Immature natural killer cell (primary cell): ENCODE results near the gene DGCR2. TPM values are rescaled to one million over a fixed set of nuclear protein-coding genes. Genes with fewer than 3 reads are reported as not detected.

ENCODE experiments used
- DNase-seq, 3 donors: peaks; one replicate each; pipeline ENCODE4 v3.0.0; 2022; ENCODE audit warnings: mixed read lengths in 1 of 3
- H3K27ac Mint-ChIP-seq, 6 donors: one replicate each; pipeline ENCODE4 v1.8.0; 2020; ENCODE audit warnings: mixed read lengths in 6 of 6, mild to moderate bottlenecking in 5 of 6, inconsistent platforms in 4 of 6, moderate library complexity in 3 of 6
- H3K27me3 Mint-ChIP-seq, 3 donors: one replicate each; pipeline ENCODE4 v1.8.0; 2020 to 2021; ENCODE audit warnings: low read depth in 3 of 3, mild to moderate bottlenecking in 3 of 3, mixed read lengths in 3 of 3, moderate library complexity in 3 of 3, inconsistent platforms in 1 of 3
- H3K36me3 Mint-ChIP-seq, 3 donors: one replicate each; pipeline ENCODE4 v1.8.0; 2020; ENCODE audit warnings: mixed read lengths in 3 of 3, inconsistent platforms in 2 of 3, mild to moderate bottlenecking in 2 of 3
- H3K4me1 Mint-ChIP-seq, 2 donors: one replicate each; pipeline ENCODE4 v1.8.0; 2020; ENCODE audit warnings: inconsistent platforms in 2 of 2, mild to moderate bottlenecking in 2 of 2, mixed read lengths in 2 of 2, moderate library complexity in 1 of 2
- H3K4me3 Mint-ChIP-seq, 5 donors: one replicate each; pipeline ENCODE4 v1.8.0; 2020; ENCODE audit warnings: mild to moderate bottlenecking in 5 of 5, mixed read lengths in 5 of 5, inconsistent platforms in 3 of 5, moderate library complexity in 3 of 5
- H3K9me3 Mint-ChIP-seq, 6 donors: one replicate each; pipeline ENCODE4 v1.8.0; 2020; ENCODE audit warnings: mild to moderate bottlenecking in 6 of 6, mixed read lengths in 6 of 6, inconsistent platforms in 4 of 6, moderate library complexity in 3 of 6
- polyA plus RNA-seq, 3 donors: library from polyadenylated mRNA; unstranded; fragments of 300-500 nt; fragmentation: Illumina TruSeq; gene quantifications; one replicate each; pipeline ENCODE4 v1.2.3, GENCODE V29; 2021

Gene DGCR2
- polyA plus RNA-seq, 3 donors from 2014 or later: 19.4 to 51.7 (median 31.6) TPM

GRCh38 chr22:19046287-19046686, 75.9 kb downstream of the DGCR2 start:
- Mint-ChIP-seq H3K27me3 (peaks cover 0 to 4% (median 0%) of the 10 kb centered on the region in 3 donors), H3K27ac (no peak overlapping the region), H3K9me3 (no peaks in the 10 kb centered on the region)

DNA sequence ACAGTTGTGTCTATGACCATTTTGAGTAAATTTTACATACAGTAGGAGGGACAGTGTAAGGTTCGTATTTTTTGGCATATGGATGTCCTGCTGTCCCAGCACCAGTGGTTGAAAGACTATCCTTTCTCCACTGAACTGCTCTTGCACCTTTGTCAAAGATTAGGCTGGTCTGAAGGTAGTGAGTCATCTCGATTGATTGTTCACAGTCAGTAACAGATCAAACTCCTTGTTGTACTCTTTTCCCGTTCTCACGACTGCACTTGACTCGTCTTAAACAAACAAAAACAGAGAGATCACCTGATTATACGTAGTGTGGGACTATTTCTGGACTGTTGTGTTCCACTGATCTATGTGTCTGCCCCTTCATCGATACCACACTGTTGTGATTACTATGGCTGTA, 77.1 kb downstream of the DGCR2 start:
- Mint-ChIP-seq H3K36me3 (peaks cover 15 to 39% (median 22%) of the 10 kb centered on the region in 3 donors), H3K27me3 (peaks cover 0 to 4% (median 0%) of the 10 kb centered on the region in 3 donors)

More at GRCh38 chr22:19046287-19046686, 75.9 kb downstream of the DGCR2 start:
- H3K36me3 Mint-ChIP-seq: peaks cover 16 to 40% (median 22%) of the 10 kb centered on the region in 3 donors
- no peak overlapping the region for H3K4me3 Mint-ChIP-seq
- DNase-seq: no peak
- peaks cover 0 to under 1% of the 10 kb centered on the region in 2 donors for H3K4me1 Mint-ChIP-seq

DNA sequence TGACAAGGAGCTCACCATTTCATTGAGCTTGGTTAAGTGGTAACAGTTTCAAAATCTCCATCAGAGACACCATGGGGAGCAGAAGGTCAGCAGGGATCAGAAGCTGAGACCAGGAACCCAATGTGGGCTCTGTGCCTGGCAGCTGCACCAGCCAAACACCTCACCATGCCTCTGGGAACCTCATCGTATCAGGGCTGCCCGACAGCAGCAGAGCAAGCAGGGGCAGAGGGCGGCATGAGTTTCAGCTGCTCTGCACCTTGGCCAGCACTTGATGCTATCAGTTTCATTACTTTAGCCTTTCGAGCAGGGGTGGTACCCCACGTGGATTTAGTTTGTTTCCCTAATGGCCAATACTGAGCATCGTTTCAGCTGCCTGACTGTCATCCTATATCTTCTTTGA, 77.8 kb downstream of the DGCR2 start:
- Mint-ChIP-seq H3K4me3 (no peak overlapping the region), H3K36me3 (peaks cover 10 to 34% (median 17%) of the 10 kb centered on the region in 3 donors), H3K9me3 (no peaks in the 10 kb centered on the region), H3K4me1 (no peaks in the 10 kb centered on the region), H3K27me3 (peaks cover 0 to 4% (median 0%) of the 10 kb centered on the region in 3 donors), H3K27ac (peak overlapping the region in 1 of 6 donors; percentile 14)
- no peak for DNase-seq

More for the DNA sequence above, 77.1 kb downstream of the DGCR2 start:
- H3K27ac Mint-ChIP-seq: no peak overlapping the region
- no peaks in the 10 kb centered on the region for H3K4me1 Mint-ChIP-seq
- no peaks in the 10 kb centered on the region for H3K9me3 Mint-ChIP-seq
- no peak overlapping the region for H3K4me3 Mint-ChIP-seq
- no peak for DNase-seq

DNA sequence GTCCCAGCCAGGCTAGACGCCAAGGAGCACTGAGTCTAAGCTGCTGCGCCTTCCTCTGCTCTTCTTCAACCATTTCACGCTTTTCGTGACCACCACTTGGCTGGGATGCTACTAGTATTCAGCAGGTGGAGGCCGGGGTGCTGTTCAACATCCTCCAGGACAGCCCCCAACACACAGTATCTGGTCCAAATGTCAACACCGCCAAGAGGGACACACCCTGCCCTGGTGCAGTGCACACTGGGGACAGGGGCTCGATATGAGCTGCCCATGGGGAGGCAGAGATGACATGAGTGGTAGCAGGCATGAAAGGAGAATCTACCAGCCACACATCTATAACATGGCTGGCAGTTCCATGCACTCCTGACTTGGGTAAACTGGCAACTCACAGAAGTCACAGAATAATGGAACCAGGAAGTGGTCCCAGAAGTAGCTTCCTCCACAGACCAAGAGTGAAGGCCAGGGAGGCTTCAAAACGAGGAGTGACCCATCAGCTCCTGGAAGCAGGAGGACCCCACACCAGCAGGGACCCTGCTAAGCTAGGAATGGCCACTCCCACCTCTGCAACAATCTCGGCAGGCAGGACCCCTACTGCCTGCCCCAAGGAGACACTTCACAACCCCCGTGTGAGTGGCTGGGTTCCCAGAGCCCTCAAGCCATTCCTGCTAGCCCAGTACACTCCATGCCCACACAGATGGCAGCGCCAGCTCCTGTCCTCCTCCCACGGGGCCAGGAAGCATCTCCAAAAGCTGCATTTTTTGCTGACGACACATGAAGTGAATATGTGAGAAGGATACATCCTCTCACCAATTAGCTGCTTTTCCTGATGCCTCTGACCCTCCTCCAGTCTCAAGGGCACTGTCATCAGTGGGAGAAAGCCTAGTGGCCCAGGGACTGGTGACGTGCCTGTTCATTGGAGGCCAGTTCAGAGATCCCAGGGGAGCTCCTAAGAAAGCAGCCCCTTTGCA, 78.8 kb downstream of the DGCR2 start:
- Mint-ChIP-seq H3K4me1 (no peaks in the 10 kb centered on the region), H3K4me3 (no peak overlapping the region), H3K27ac (peak overlapping the region in 1 of 6 donors; percentile 45), H3K27me3 (peaks cover 0 to 4% (median 0%) of the 10 kb centered on the region in 3 donors), H3K9me3 (no peaks in the 10 kb centered on the region), H3K36me3 (peaks cover 10 to 27% (median 17%) of the 10 kb centered on the region in 3 donors)
- no peak for DNase-seq

DNA sequence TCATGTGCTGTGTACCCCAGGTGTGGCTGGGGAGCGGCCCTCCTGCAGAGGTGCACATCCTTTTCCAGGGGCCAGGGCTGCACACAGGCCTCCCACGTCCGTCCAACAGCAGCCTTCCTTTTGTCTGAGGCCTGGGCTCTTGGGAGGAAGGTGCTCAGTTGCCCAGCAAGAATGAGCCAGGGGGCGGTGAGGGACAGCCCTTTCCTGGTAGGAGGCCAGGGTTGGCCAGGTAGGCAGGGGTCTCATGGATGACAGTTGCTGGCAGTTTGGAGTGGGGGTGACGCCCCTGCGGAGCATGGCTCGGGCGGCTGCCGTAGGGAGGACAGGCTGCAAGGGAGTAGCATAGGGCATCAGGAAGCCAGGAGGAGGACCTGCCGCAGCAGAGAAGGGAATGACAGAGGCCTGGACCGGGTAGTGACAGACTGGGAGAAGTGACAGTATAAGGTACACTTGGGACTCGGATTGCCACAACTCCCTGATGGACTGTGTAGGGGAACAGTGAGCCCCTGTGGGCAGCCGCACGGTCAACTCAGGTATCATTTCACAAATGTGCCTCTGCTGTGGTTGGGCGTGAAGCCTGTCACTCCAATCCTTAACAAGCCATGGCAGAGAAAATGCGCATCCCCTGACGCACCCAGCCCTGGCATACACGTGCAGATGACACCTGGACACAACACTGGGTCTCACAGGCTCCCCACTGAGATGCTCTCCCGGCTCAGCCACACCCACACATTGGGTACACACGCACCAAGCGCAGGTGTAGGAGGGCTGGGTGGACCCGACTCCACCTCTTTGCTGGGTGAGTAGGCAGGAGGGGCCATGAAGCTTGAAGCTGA, 79.7 kb downstream of the DGCR2 start:
- Mint-ChIP-seq H3K27ac (no peak overlapping the region), H3K27me3 (peaks cover 0 to 4% (median 0%) of the 10 kb centered on the region in 3 donors), H3K4me1 (no peaks in the 10 kb centered on the region), H3K9me3 (no peaks in the 10 kb centered on the region), H3K4me3 (no peak overlapping the region), H3K36me3 (peaks cover 6 to 24% (median 15%) of the 10 kb centered on the region in 3 donors)
- DNase-seq: no peak

GRCh38 chr22:19041704-19042074, 80.5 kb downstream of the DGCR2 start:
- DNase-seq: no peak
- H3K4me1 Mint-ChIP-seq: no peaks in the 10 kb centered on the region
- no peaks in the 10 kb centered on the region for H3K9me3 Mint-ChIP-seq
- H3K36me3 Mint-ChIP-seq: peaks cover 5 to 24% (median 13%) of the 10 kb centered on the region in 3 donors
- peaks cover 0 to 4% (median 0%) of the 10 kb centered on the region in 3 donors for H3K27me3 Mint-ChIP-seq
- no peak overlapping the region for H3K4me3 Mint-ChIP-seq
- peak overlapping the region in 1 of 6 donors; percentile 59 for H3K27ac Mint-ChIP-seq

DNA sequence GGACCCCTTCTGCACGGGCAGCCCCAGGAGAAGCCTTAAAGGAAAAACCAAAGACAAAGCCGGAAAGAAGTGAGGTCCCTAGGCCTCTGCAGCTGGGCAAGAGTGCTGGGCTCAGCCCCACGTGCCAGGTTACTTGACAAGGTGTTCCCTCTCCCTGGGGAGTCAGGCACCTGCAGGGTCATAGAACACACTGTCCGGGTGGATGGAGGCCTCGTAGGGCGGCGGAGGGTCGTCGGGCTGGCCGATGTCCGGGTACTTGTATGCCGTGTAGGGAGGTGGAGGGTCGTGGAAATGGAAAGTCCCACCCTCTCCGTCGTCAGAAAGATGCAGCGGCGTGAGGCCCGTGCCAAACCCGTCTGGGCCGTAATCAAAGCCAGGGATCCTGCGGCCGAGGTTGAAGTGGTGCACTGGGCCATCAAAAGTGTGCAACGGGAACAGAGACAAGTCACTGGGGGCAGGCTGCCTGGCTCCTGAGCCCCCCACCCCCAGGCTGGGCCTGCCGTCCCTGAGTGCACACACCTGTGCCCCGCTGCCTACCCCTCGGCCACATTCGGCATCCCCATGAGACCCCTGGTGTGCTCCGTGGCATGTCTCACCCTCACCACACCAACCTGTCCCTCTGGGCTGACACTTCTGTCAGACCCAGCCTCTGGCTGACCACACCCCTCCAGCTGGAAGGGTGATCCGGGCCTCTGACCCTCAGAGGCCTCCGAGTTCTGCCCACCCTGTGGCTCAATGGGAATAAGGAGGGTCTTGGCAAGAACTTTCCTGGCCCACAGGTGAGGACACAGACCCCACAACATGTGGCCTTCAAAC, 81.1 kb downstream of the DGCR2 start:
- H3K4me1 Mint-ChIP-seq: no peaks in the 10 kb centered on the region

GRCh38 chr22:19040391-19040861, 81.8 kb downstream of the DGCR2 start:
- H3K4me3 Mint-ChIP-seq: no peak overlapping the region
- DNase-seq: no peak
- H3K36me3 Mint-ChIP-seq: peaks cover 5 to 17% (median 10%) of the 10 kb centered on the region in 3 donors
- no peaks in the 10 kb centered on the region for H3K4me1 Mint-ChIP-seq
- H3K27ac Mint-ChIP-seq: no peak overlapping the region
- no peaks in the 10 kb centered on the region for H3K9me3 Mint-ChIP-seq
- peaks cover 0 to 9% (median 0%) of the 10 kb centered on the region in 3 donors for H3K27me3 Mint-ChIP-seq

More for the DNA sequence above, 81.1 kb downstream of the DGCR2 start:
- H3K27me3 Mint-ChIP-seq: peaks cover 0 to 5% (median 0%) of the 10 kb centered on the region in 3 donors
- DNase-seq: no peak
- no peak overlapping the region for H3K27ac Mint-ChIP-seq
- H3K9me3 Mint-ChIP-seq: no peaks in the 10 kb centered on the region
- H3K4me3 Mint-ChIP-seq: no peak overlapping the region
- peaks cover 5 to 21% (median 10%) of the 10 kb centered on the region in 3 donors for H3K36me3 Mint-ChIP-seq

- DNase-seq: no peak
- Mint-ChIP-seq H3K27me3 (peaks cover 0 to 9% (median 0%) of the 10 kb centered on the region in 3 donors), H3K4me1 (no peaks in the 10 kb centered on the region), H3K27ac (no peak overlapping the region), H3K9me3 (no peaks in the 10 kb centered on the region), H3K36me3 (peaks cover 0 to 12% (median 4%) of the 10 kb centered on the region in 3 donors), H3K4me3 (no peak overlapping the region)
Observed at GRCh38 chr22:19039796-19040280, 82.4 kb downstream of the DGCR2 start.

DNA sequence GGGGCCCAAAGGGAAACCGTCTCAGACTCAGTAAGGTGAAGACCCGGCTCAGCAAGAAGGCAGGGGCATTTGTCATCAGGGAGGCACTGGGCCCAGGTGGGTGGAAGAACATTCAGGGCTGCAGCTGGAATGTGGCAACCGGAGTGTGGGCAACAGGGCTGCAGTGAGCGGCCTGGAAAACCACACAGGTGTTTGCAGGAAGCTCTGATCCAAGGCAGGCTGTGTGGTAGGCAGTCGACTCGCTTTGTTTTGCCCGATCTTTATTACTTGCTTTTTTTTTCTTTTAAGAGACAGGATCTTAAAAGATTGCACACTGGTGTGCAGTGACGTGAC, 82.8 kb downstream of the DGCR2 start:
- H3K36me3 Mint-ChIP-seq: peaks cover 0 to 12% (median 0%) of the 10 kb centered on the region in 3 donors

DNA sequence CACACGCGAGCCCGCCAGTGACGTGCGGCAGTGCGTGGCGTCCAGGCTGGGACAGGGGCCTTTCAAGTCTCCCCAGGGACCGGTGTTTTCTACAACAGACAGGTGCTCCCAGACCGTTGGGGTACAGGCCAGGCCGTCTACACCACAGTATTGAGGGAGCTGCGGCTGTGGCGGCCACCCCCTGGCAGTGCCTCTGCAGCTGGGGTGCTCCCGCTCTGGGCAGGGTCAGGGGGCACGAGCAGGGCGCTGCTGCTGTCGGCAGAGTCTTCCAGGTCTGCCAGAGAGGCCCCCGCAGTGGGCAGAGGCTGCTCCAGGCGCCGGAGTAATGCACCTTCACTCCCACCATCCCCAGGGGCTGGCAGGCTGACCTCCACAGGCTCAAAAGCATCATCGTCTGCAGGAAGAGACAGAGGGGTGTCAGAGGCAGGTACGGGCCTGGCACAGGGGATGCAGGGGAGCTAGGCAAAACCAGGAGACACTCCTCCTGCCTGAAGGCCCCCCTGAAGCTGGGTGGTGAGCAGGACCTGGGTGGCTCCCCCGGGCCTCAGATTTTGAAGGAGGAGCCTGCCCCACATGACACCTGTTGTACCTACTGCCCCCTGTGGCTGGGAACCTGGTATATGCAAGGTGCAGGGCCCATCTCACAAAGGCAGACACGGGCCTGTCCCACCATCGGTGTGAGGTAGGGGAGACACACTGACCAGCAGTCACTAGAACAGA, 83.3 kb downstream of the DGCR2 start:
- Mint-ChIP-seq H3K4me1 (no peaks in the 10 kb centered on the region), H3K27ac (no peak overlapping the region), H3K36me3 (peaks cover 0 to 12% (median 0%) of the 10 kb centered on the region in 3 donors), H3K9me3 (no peaks in the 10 kb centered on the region), H3K4me3 (no peak overlapping the region), H3K27me3 (peaks cover 0 to 8% (median 0%) of the 10 kb centered on the region in 3 donors)
- DNase-seq: no peak

More for the DNA sequence above, 82.8 kb downstream of the DGCR2 start:
- peaks cover 0 to 9% (median 0%) of the 10 kb centered on the region in 3 donors for H3K27me3 Mint-ChIP-seq
- no peak for DNase-seq
- H3K27ac Mint-ChIP-seq: no peak overlapping the region
- no peaks in the 10 kb centered on the region for H3K9me3 Mint-ChIP-seq
- no peak overlapping the region for H3K4me3 Mint-ChIP-seq
- H3K4me1 Mint-ChIP-seq: no peaks in the 10 kb centered on the region

- Mint-ChIP-seq H3K9me3 (no peaks in the 10 kb centered on the region), H3K4me1 (no peaks in the 10 kb centered on the region), H3K27me3 (peaks cover 0 to 8% (median 0%) of the 10 kb centered on the region in 3 donors), H3K27ac (no peak overlapping the region), H3K36me3 (peaks cover 0 to 10% (median 0%) of the 10 kb centered on the region in 3 donors), H3K4me3 (no peak overlapping the region)
- DNase-seq: no peak
Observed at GRCh38 chr22:19038164-19038546, 84.1 kb downstream of the DGCR2 start.
